ENCODE results near the gene RHOA. TPM values are rescaled to one million over a fixed set of nuclear protein-coding genes. Genes with fewer than 3 reads are reported as not detected.
"Not testable (repeated sequence)": the region's sequence is repeated elsewhere in the genome, so short reads cannot be mapped to it uniquely, and the experiment has no call there.

The RHOA gene
- polyA plus RNA-seq, 10 donors = 383 to 515 (median 449) TPM

- DNase-seq = no peak
These were observed 78.7 kb downstream of the RHOA start for GRCh38 chr3:49333091-49333490.

- DNase-seq = no peak
These were observed 82.6 kb downstream of the RHOA start for GRCh38 chr3:49329186-49329585.

- not testable (repeated sequence) for DNase-seq
These were observed 83.4 kb downstream of the RHOA start for GRCh38 chr3:49328350-49328749.

DNA sequence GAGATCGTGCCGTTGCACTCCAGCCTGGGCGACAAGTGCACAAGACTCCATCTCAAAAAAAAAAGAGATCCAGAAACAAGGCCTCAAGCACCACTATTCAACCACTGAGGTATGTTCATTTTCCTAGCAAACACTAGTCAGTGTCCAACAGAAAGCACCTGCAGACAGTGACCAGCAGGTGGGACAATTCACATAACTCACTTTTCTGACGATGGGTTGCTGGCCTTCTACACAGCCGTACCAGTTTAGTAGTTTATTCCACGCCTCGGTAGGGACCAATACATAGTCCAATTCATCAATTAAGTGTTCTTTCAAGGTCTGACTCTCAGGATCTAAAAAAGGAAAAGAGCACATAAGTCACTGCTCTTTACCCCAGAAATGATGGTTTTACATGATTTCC lies 84.3 kb downstream of the RHOA start:
- no peak for DNase-seq

DNA sequence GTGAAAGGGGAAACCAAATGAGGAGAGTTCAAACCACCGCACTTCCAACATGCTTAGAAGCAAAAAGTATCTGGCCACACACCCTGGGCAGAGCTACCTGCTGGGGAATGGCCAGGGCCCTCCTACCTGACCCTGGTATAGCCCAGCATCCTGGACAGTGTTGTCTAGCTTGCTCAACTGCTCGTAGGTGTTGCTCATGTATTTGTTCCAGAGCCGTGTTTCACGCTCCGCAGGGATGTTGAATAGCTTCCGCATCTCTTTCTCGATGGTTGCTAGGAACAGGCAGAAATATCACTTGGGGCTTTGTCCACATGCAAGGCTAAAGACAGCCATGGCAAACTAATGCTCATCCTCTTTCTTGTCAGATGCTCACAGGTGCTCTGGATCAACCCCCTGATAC lies 87.0 kb downstream of the RHOA start:
- no peak for DNase-seq

- DNase-seq = no peak
These were observed 94.9 kb downstream of the RHOA start for GRCh38 chr3:49316696-49317457.

- no peak for DNase-seq
These were observed 97.7 kb downstream of the RHOA start for GRCh38 chr3:49313896-49314688.

DNA sequence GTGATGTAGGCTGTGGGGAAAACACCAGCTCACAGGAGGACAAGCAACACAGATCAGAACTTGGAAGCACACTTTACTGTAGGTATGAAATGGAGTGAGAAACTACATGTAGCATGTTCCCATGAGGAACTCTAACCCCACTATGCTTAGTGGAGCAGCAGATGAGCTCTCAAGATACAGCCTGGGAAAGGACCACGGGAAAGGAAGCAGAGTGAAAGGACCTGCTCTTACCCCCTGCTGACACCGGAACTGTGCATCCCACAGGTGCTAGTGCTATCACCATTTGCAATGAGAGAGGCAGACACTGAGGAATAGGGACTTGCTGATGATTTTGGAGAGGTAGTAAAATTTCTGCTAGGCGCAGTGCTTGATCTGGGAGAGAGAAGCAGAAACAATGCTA lies 100.5 kb downstream of the RHOA start:
- no peak for DNase-seq

DNA sequence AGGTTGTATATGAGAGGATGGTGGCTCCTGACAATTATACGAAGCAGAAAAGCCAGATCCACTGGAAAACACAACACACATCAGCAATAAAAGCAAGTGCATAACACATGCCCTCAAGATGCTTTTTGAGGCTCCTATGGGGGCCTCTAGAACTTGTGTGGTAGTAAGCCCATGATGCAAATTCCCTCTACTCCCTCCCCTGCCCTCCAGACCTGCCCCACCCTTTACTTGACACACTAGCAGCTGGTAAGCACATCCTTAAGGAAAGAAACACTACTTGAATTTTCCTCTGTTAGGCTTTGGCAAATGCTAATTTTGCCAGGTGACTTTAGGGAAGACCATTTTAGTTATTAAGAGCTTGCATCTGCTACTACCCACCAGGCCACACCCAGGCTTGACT lies 101.1 kb downstream of the RHOA start:
- no peak for DNase-seq

Other genes with a start within 250 kb of the RHOA start
- gene CCDC71, start 245.6 kb downstream of the RHOA start, polyA plus RNA-seq (ENCODE audit: insufficient read length in 10 of 10) = 10 to 100 TPM; 11.4 to 18.8 (median 14.0) TPM
- 100 to 1,000 TPM in 4 of 10 donors, 10 to 100 TPM in 6; 64.9 to 114 (median 89.6) TPM for gene KLHDC8B, start 240.4 kb downstream of the RHOA start, polyA plus RNA-seq (ENCODE audit: insufficient read length in 10 of 10)
- 10 to 100 TPM in 2 of 10 donors, 1 to 10 TPM in 8; 4.2 to 15.5 (median 7.3) TPM for gene C3orf62, start 134.7 kb downstream of the RHOA start, polyA plus RNA-seq (ENCODE audit: insufficient read length in 10 of 10)
- gene USP4, start 71.9 kb downstream of the RHOA start, polyA plus RNA-seq (ENCODE audit: insufficient read length in 10 of 10) = 10 to 100 TPM; 30.0 to 66.4 (median 46.6) TPM
- 100 to 1,000 TPM in 7 of 10 donors, 10 to 100 TPM in 3; 81.4 to 150 (median 113) TPM for gene GPX1, start 53.6 kb downstream of the RHOA start, polyA plus RNA-seq (ENCODE audit: insufficient read length in 10 of 10)
- gene TCTA, start 447 bp upstream of the RHOA start, polyA plus RNA-seq (ENCODE audit: insufficient read length in 10 of 10) = 10 to 100 TPM; 13.4 to 18.6 (median 16.0) TPM
- gene AMT, start 10.5 kb upstream of the RHOA start, polyA plus RNA-seq (ENCODE audit: insufficient read length in 10 of 10) = 10 to 100 TPM in 6 of 10 donors, 1 to 10 TPM in 4; 6.6 to 16.7 (median 10.1) TPM
- gene NICN1, start 17.3 kb upstream of the RHOA start, polyA plus RNA-seq (ENCODE audit: insufficient read length in 10 of 10) = 10 to 100 TPM in 9 of 10 donors, 1 to 10 TPM in 1; 8.6 to 19.4 (median 14.1) TPM
- gene DAG1, start 58.3 kb upstream of the RHOA start, polyA plus RNA-seq (ENCODE audit: insufficient read length in 10 of 10) = 100 to 1,000 TPM; 155 to 247 (median 209) TPM
- gene BSN, start 142.5 kb upstream of the RHOA start, polyA plus RNA-seq (ENCODE audit: insufficient read length in 10 of 10) = 1 to 10 TPM in 3 of 10 donors, under 1 TPM in 7; 0.63 to 1.2 (median 0.91) TPM